HuH-7.5 (cell line): ENCODE results near the gene NCOA7.
A peak's percentile ranks its signal among the peaks of the same experiment; 100 is the strongest.
"Not testable (repeated sequence)": the region's sequence is repeated elsewhere in the genome, so short reads cannot be mapped to it uniquely, and the experiment has no call there.

Experiments
- DNase-seq: peaks from one replicate; pipeline ENCODE4 v3.0.0; 2011; ENCODE audit warnings: low spot score

Gene NCOA7

DNA sequence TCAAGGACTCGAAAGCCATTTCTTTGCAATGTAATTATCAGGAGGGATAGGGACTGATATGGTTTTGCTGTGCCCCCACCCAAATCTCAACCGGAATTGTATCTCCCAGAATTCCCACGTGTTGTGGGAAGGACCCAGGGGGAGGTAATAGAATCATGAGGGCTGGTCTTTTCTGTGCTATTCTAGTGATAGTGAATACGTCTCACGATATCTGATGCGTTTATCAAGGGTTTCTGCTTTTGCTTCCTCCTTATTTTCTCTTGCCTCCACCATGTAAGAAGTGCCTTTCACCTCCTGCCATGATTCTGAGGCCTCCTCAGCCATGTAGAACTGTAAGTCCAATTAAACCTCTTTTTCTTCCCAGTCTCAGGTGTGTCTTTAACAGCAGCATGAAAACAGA is 160.0 kb downstream of the NCOA7 start:
- DNase-seq: not testable (repeated sequence)

- no peak for DNase-seq
Observed at GRCh38 chr6:125951323-125951722, 160.6 kb downstream of the NCOA7 start.

DNA sequence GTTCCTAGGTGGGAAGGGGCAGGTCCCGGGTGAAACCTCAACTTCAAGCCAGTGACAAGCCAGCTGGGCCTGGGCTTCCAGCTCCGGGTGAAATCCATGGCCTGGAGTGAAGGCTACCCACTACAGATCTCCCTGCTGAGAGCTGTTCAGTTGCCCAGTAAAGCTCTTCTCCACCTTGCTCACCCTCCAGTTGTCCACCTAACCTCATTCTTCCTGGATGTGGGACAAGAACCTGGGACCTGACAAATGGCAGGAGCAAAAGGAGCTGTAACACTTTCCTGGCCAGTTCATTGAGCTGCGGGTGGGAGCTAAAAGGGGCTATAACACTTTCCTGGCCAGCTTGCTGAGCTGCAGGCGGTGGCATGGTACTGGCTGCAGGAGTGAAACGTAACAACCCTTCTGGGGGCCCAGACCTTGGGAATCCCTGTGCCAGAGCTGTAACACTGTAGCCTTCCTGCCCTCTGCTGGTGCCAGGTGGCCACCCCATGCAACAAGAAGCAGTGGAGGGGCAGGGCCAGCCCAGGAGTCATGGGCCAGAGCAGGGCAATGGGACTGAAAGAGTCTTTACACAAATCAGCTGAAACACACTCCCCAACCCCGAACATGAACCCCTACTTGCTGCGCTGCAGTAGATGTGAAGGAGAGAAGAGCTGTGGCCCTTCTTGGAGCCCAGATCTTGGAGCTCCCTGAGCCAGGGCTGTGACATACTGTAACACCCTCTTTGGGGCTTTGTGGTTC is 162.2 kb downstream of the NCOA7 start:
- DNase-seq: no peak

DNA sequence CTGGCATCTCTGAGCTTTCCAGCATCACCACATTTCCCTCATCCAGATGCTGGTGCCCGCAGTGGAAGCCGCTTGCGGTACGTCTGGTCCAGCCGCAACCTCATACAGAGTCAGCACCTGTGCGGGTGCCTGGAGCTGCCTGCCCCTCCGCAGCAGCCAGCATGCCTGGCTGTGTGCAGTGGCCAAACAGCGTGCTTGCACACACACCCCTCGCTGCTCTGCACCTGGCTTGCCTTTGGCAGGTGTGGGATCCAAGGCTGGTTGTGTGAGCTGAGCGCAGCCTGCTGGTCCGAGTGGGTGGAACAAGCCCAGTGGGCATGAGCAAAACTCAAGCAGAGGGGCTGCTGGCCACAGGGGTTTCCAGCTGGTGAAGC is 162.7 kb downstream of the NCOA7 start:
- DNase-seq: no peak

GRCh38 chr6:125954735-125955339 is 164.1 kb downstream of the NCOA7 start:
- no peak for DNase-seq

DNA sequence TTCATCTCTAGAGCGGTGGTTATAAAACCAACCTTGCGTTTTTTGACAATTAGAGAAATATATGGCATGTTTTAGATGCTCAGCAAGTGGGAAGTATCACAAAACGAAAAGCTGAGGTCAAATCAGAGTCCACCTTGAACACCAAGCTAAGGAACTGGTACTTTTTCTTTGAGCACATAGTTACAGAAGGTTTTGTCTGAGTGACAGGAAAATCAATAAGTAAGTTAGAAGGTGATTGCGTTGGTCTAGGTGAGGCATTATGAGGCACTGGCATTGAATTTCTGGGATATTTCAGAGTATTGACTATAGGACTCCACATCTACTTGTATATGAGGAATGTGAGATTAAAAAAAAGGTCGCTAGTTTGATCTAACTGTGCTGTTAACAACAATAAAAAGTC is 165.2 kb downstream of the NCOA7 start:
- DNase-seq: no peak

DNA sequence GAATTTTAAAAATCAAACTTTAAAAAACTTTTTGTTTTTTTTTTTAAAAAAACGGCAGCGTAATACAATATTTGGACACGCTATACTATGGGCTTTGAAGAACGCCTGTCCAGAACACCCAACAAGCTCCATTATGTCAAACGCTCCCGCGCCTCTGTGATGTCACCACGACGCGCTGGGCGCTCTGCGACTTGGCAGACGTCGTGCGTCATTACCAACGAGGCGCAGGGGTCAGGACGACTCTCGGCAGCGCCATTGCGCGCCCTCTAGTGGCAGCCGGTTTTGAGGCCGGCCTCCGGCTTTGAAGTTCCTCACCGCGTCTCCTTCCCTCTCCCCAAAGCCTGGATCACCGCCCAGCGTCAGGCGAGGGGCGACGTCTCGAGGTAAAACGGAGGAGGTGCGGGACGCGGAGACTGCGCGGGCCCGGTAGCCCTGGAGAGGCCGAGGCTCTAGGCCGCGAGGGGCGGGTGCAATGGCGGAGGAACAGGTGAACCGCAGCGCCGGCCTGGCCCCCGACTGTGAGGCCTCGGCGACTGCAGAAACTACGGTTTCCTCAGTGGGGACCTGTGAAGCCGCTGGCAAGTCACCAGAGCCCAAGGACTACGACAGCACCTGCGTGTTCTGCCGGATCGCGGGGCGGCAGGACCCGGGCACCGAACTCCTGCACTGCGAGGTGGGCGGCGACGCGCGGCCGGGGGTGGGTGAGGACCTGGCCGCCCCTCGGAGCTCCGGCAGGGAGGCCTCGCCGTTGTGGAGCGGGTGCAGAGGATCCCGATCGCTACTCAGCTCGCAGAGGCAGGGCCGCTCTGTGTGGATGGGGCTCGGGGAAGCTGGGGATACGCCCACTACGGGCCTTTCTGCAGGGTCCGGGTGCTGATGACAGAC is 166.0 kb downstream of the NCOA7 start, which contains the start of gene HINT3:
HINT3 (plus strand) TSS at position 265 of the 885 bp plus-strand sequence; CDS start at position 473, 208 bp downstream.
- peak; percentile 78 for DNase-seq

GRCh38 chr6:125957391-125957693 is 166.6 kb downstream of the NCOA7 start:
- no peak for DNase-seq

DNA sequence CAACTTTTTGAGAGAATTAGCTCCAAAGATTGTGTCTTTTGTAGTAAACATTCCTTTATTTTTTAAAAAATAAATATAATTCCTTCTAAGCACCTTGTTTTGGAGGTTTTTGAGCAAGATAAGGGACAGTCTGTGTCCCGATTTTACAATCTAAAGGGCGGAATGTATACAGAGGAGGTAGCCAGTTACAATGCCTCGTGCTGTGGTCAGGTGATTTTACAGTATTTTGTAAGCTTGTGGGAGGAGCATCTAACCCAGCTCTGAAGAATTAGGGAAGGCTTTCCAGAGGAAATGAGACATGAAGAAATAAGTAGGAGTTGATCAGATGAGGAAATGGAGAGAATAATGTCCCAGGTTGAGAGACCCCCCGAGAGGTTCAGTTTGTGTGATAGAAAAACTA is 167.1 kb downstream of the NCOA7 start:
- peak; percentile 48 for DNase-seq

GRCh38 chr6:125959041-125959440 is 168.3 kb downstream of the NCOA7 start:
- no peak for DNase-seq

- no peak for DNase-seq
Observed at GRCh38 chr6:125961117-125961516, 170.4 kb downstream of the NCOA7 start.

DNA sequence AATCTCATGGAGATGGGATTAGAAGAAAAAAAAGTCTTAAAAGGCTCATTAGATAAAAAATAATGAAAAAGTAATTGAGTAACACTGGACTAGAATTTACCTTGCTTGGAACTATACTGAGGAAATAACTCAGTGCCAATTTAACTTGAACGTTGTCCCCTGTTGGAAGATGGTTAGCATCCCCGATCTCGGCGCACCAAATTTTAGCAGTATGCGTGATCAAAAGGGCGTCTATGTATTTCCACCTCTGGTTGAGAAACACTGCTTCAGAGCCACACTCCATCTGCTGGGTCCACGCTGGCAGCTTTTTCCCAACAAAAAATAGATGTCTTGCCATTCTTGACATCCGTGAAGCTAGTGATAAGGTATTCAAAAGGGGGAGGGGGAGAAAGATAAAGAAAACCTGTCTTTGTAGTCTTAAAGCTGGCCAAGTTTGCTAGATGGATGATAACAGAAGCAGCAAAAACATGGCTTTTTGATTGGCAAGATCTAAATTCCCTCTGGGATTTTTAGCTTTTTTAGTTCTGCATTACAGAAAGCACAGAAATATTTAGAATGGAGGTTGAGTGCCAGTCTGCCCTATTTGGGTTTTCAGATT is 172.2 kb downstream of the NCOA7 start:
- DNase-seq: no peak

GRCh38 chr6:125963817-125964216 is 173.1 kb downstream of the NCOA7 start:
- no peak for DNase-seq

- DNase-seq: no peak
Observed at GRCh38 chr6:125966569-125966968, 175.8 kb downstream of the NCOA7 start.

- no peak for DNase-seq
Observed at GRCh38 chr6:125968493-125968892, 177.7 kb downstream of the NCOA7 start.

DNA sequence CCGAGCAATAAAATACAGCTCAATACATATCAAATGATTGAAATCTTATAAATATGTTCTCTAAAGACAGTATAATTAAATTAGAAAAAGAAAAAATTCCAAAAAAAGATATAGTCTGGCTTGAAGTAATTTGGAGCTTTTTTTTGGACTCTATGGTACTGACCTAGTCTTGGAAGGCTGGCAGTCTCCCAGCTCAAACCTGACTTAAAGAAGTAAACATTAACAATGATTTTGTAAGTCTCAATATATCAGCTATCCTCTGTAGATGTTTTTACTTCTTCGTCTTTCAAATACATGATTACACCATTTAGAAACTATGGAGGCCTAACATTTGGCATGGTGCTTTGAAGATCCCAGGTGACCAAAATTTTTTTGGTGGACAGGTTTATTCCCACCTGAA is 180.0 kb downstream of the NCOA7 start:
- no peak for DNase-seq

GRCh38 chr6:125972478-125972877 is 181.7 kb downstream of the NCOA7 start:
- DNase-seq: not testable (repeated sequence)

DNA sequence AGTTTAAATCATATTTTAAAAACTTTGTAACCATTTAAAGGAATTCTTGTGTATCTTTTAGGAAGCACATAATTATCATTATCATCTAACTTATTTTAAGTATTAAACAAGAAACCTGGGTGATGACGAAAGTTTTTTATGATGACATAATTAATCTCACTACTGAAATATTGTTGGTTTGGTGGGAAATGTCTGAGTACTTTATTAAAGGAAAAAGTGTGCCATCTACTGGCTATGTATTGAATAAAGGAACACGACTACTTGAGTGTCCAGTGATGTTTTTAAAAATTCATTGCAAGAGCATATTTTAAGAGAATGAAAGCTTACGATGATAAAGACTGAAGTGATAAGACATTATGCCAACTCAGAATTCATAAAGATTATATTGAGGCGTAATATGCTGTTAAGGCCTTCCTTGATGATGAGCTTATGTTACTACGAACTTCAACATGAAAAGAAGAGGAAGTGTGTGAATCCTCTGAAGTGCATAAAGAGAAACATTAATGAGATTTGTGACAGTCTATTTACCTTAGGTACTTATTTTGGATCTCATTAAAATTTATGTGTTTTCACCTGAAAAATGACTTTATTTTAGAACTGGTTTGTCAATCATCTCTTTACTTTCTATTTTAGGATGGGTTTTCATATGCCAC is 183.6 kb downstream of the NCOA7 start:
- no peak for DNase-seq

DNA sequence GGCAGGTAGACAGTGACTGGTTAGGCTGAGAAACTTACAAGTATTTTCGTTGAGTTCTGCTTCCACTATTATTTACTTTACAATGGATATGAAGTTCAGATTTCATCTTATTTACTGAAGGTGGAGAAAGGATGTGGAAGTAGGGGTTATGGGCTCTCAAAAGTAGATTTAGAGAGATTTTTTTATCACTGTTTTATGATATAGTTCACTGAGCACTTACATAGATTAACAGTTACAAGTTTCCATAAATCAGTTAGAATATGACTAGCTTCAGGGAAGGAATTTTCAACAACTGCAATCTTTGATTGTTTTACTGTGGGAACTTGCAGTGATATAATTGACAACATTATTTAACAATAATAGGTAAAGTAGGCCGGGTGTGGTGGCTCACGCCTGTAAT is 188.3 kb downstream of the NCOA7 start:
- DNase-seq: no peak
